NOMO-1 treated with dmso at 0.1 percent for 144 hours (cell line): ENCODE data around the gene ADGRA1.

Experiments
- DNase-seq: peaks from one replicate; lab custom pipeline; 2025; ENCODE audit not compliant: unreplicated experiment; lab: John Stamatoyannopoulos, UW

The ADGRA1 gene

DNA sequence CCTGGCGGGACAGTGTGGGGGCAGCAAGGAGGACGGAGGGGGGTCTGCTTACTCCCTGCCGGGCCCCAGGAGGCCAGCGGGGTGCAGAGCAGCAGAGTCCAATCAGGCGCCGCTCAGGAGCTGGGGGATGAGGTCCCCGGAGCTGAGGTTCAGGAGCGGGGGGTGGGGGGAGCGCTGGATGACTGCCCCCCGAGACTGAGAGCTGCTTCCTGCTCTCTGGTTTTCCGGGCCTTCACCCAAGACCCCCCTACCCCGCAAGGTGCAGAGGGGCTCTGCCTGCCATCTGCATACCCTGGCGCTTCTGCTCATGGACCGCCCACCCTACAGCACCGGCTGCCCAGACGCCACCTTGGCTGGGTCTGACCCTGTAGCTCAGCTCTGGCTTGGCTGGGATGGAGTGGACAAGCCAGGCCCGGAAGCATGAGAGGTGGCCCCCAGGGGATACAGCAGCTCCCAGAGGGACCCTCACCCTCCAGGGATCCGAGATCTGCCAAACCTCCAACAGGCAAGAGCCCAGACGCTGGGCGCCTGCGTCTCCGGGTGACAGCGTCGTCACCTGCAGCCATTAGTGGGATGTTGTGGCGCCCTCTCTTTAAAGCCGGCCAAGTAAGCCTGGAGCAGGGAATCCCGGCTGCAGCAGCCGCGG, 73.2 kb downstream of the ADGRA1 start:
- no peak for DNase-seq

DNA sequence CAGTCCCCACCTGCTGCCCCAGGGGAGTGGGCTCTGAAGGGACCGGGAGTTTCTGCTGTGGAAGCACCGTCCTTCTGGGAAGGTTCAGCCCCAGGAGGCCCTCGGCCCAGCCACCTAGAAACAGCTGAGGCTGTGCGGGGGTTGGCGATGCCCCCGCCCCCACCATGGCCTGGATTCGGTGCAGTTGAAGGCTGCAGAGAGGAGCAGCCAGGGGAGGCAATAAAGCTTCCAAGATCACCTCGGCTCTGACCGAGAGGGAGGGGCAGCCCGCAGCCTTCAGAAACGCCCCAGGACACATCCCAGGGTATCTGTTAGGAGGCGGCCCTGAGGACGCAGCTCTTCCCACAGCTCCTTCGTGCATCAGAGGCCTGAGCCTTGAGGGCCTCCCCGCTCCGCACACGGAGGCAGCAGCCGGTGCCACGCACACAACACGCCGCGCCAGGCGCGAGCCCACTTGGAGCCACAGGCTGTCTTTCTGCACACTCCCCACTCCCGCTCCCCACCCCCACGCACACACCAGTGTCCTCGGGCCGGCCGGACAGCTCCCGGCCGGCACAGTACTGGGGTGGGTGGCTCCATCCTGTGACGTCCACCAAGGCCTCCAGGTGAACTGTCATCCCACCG, 73.9 kb downstream of the ADGRA1 start:
- no peak for DNase-seq

DNA sequence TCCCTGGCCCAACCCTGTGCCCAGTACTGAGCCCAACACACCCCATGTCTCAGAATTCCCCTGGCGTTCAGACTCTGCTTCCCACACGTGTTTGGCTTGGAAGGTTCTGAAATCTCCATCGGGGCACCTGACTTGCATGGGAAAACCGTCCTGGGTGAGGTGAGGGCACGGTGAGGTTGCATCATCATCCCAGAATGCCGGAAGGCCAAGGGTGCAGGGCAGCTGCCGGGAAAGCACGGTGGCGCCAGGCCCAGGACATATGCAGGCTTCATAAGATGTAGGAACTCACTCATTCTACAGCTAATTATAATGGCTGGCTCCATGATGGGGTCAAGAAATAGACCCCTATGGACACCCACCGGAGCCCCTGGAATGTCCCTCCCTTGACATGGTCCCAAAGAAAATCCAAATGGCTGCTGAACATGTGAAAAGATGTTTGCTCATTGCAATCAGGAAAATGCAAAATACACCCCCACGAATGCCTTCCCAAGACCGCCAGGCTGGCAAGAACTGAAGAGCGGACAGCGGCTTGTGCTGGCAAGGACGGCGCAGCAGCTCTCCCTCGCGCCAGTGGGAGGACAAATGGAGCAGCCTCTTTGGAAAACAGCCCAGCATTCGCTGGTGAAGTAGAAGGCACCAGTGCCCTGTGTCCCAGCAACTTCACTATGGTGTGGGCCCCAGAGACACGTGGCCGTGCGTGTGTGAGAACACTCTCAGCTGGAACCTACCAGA, 74.6 kb downstream of the ADGRA1 start:
- DNase-seq = no peak

DNA sequence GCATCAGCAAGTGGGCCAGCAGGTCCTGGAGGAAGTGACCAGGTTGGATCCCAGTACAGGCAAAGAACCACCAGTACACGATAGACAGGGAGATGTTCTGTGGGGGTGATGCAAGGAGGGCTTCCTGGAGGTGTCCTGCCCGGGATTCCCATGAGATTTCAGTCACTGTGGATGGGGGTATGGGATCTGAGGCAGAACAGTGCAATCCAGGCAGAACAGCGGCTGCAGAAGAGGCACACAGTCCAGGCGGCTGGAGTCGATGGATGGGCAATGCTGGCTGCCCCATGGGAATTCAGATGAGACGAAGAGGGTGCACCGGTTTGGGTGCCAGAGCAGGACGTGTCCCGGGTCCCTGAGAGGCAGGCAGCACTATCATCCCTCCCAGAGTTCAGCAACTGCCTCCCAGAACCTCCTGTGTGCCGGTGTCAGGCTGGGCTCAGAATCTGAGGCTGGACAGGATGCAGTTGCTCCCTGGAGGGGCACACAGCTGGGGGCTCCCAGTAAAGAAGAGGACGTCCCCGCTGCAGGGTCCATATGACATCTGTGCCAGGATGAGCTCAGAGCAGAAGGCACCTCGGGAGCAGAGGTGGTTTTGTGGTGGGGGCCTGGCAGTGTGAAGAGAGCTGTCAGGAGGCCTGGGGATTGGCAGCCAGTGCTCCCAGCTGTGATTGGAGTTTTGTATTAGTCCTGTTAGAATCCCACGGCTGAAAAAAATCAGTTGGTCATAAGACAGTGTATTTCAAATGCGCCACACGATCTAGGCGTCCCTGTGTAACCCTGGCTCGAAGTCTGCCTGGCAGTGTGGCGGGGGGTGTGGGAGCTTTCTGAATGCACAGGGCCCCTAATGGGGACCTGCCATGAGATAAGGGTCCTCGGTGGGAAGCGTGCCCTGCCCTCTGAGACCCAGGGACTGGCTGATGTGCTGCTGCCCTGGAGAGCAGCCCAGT, 75.5 kb downstream of the ADGRA1 start:
- DNase-seq = no peak

- no peak for DNase-seq
Measured at GRCh38 chr10:133163889-133164815, 76.4 kb downstream of the ADGRA1 start.

GRCh38 chr10:133164816-133165555, 77.3 kb downstream of the ADGRA1 start:
- no peak for DNase-seq

DNA sequence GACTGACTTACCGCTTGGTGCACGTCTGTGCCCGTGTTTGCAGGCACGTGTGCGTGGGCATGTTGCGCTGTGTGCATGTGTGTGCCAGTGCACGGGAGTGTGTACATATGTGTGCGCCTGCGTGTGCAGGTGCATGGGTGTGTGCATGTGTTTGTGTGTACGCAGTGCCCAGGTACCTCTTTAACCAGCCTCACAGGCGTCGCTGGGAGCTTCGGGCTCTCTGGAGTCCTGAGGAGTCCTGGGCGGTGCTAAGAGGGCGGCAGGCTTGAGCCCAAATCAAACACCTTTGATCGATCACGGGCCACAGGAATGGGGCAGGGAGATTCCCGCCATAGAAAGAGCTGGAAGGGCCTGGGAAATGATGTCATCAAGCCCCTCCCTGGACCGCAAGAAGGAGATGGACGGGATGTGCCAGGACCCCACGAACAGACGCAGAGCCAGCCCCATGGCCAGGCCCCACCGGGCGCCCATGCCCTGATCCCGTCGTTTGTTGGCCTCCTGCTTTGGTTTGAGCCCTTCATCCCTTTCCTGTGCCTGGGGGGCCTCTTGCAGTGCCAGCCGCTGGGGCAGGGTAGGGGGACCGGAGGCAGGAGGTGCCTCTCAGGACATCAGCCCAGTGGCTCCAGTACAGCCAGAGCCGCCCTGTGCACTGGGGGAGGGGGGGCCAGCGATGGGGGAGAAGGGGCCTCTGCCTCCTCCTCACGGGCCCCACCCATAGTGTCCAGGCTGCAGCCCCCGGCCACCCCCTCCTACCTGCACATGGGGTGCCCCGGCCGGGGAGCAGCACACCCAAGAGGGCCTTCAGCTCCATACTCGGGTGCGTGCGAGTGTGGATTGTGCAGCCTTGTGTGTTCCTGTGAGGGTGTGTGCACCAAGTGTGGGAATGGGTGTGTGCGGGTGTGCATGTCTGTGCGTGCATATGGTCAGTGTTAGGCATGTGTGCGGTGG, 78.1 kb downstream of the ADGRA1 start:
- no peak for DNase-seq

GRCh38 chr10:133166504-133166827, 78.7 kb downstream of the ADGRA1 start:
- no peak for DNase-seq

DNA sequence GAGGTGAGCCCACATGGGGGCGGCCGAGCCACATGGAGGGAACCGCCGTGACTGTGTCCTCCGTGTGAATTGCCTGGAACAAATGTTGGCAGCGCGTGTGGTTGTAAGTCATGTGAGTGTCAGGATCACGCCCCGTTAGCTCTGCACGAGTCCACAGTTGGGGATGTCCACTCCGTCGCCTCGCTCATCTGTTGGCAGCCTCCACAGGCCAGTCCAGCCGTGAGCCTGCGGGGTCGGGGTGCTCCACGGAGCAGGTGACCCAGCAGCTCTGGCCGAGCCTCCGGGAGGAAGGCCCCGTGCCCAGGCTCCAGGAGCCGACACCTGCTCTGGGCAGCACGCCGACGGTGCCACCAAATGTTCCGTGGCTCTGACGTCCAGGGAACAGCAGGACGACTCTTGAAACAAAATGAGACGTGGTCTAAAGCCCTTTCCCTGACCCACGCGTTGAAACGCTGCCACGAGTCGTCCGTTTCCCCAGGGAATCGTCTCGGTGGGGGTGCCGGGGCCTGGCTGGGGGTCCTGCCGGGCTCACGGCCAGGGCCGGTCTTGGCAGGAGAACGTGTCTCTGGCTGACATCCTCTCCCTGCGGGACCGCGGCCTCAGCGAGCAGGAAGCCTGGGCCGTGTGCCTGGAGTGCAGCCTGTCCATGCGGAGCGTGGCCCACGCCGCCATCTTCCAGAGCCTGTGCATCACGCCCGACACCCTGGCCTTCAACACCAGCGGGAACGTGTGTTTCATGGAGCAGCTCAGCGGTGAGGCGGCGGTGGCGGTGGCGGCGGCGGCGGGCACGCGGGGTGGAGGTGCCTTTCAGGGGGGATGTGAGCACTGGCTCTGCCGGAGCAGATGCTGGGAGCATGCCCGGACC, 79.3 kb downstream of the ADGRA1 start:
- DNase-seq = no peak

- no peak for DNase-seq
Measured at GRCh38 chr10:133167693-133168616, 80.2 kb downstream of the ADGRA1 start.

- no peak for DNase-seq
Measured at GRCh38 chr10:133168617-133169031, 80.9 kb downstream of the ADGRA1 start.

GRCh38 chr10:133169173-133169947, 81.6 kb downstream of the ADGRA1 start:
- DNase-seq = no peak

DNA sequence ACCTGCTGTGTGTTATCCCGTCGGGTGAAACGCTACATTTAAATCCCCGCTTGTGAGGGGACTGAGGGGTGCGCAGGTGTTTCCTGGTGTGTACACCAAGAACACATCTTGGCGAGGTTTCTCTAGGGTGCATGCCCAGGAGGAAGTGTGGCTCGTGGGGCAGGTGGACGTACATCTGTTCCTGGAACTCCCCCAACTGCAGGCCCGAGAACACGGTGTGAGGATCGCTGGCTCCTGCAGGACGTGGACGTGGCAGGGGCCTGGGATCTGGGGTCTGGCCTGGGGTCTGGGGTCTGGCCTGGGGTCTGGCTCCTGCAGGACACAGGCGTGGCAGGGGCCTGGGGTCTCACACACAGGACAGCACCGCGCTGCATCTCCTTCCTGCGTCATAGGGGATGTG, 82.4 kb downstream of the ADGRA1 start:
- DNase-seq = no peak

GRCh38 chr10:133173860-133174640, 86.3 kb downstream of the ADGRA1 start:
- no peak for DNase-seq

GRCh38 chr10:133174689-133175263, 87.1 kb downstream of the ADGRA1 start:
- DNase-seq = no peak
